Astrocyte of the cerebellum (primary cell): ENCODE data around the gene SET.

Experiments used
- DNase-seq: peaks from one replicate; pipeline ENCODE4 v3.0.0-alpha.2; 2011; ENCODE audit warnings: low read depth
- H3K4me3 ChIP-seq: 2 replicates; pipeline ENCODE4 v1.5.1; 2011; ENCODE audit warnings: mild to moderate bottlenecking, low read depth, low read length, moderate library complexity
- in situ Hi-C: cut with HindIII; loops from 2 replicates; pipeline ENCODE4 v1.10.0; 2017; ENCODE audit warnings: low sequenced_read_pairs
- TF ChIP-seq, protein P1 (sequence below): IDR thresholded peaks from 2 replicates; pipeline ENCODE4 v1.5.1; 2012; ENCODE audit warnings: low read length, low read depth, moderate library complexity, mild to moderate bottlenecking; ENCODE audit errors: missing control alignments

The SET gene

DNA sequence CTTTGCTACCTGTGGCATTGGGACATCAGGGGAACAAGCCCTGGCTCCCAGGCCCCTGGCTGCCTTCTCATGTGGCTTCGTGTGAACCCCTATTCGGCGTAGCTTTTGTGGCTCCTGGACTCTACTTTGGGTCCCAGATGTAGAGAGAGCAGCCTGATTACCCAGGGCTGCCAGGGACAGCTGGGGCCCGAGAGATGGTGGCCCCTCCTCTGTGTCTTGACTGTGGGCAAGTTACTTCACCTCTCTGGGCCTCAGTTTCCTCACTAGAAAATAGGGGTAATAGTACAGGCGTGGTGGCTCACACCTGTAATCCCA, 15.3 kb downstream of the SET start:
- DNase-seq: no peak
- in situ Hi-C loops: no loop called here
- H3K4me3 ChIP-seq: no peak overlapping the region
- TF ChIP-seq, protein P1, sequence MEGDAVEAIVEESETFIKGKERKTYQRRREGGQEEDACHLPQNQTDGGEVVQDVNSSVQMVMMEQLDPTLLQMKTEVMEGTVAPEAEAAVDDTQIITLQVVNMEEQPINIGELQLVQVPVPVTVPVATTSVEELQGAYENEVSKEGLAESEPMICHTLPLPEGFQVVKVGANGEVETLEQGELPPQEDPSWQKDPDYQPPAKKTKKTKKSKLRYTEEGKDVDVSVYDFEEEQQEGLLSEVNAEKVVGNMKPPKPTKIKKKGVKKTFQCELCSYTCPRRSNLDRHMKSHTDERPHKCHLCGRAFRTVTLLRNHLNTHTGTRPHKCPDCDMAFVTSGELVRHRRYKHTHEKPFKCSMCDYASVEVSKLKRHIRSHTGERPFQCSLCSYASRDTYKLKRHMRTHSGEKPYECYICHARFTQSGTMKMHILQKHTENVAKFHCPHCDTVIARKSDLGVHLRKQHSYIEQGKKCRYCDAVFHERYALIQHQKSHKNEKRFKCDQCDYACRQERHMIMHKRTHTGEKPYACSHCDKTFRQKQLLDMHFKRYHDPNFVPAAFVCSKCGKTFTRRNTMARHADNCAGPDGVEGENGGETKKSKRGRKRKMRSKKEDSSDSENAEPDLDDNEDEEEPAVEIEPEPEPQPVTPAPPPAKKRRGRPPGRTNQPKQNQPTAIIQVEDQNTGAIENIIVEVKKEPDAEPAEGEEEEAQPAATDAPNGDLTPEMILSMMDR: no peak

GRCh38 chr9:128705051-128705965, 16.3 kb downstream of the SET start:
- TF ChIP-seq, protein P1: no peak
- in situ Hi-C loops: no loop called here

GRCh38 chr9:128706045-128706444, 17.0 kb downstream of the SET start:
- TF ChIP-seq, protein P1: no peak
- in situ Hi-C loops: no loop called here
- DNase-seq: no peak
- no peak overlapping the region for H3K4me3 ChIP-seq

More at GRCh38 chr9:128705051-128705965, 16.3 kb downstream of the SET start:
- DNase-seq: no peak
- H3K4me3 ChIP-seq: no peak overlapping the region

GRCh38 chr9:128706671-128707381, 17.8 kb downstream of the SET start:
- TF ChIP-seq, protein P1: no peak
- in situ Hi-C loops: no loop called here
- no peak overlapping the region for H3K4me3 ChIP-seq

DNA sequence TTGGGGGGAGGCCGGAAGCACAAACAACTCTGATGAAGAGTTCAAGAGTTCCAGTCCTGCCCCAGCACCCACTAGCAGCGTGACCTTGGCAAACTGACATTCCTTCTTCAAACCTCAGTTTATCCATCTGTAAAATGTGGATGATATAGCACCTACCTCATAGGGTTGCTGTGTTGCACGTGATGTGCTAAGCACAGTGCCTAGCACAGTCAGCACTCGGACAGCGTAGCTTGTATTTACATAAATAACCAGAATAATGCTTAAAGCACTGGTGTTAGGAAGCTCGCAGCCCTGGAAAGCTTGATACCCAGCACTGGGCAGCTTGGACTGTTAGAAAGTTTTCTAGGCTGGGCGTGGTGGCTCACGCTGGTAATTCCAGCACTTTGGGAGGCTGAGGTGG, 18.4 kb downstream of the SET start:
- TF ChIP-seq, protein P1: no peak
- no peak for DNase-seq
- in situ Hi-C loops: no loop called here
- H3K4me3 ChIP-seq: no peak overlapping the region

More at GRCh38 chr9:128706671-128707381, 17.8 kb downstream of the SET start:
- DNase-seq: no peak

DNA sequence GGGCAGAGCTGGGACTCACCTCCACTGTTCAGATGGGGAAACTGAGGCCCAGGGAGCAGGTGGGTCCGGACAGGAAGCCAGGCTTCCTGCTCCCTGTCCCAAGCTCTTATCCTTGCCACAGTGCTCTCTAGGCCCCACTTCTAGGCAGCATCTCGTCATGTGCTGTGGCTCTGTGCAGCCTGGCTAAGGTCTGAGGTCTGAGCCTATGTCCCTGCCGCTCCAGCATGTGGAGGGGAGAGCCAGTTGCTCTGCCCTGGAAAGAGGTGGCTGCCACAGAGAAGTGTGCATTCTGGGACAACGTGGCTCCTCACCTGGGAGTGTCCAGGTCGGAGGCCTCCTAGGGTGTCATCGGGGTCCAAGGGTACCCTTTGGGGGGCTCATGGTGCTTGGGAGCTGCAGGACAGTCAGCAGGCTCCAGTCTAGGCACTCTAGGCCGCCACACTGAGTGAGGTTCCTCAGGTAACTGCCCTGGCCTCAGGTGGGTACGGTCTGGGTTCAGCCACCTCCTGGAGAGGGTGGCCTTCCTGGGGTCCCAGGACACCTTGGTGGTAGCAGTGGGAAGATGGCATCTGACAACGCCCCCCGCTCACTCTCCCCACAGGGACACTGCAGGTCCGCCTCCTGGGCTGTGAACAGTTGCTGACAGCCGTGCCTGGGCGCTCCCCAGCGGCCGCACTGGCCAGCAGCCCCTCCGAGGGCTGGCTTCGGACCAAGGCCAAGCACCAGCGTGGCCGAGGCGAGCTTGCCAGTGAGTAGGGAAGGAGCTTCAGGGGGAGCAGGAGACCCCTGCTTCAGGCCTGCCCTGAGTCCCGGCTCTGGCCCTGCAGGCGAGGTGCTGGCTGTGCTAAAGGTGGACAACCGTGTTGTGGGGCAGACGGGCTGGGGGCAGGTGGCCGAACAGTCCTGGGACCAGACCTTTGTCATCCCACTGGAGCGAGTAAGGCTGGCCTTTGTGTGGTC, 23.7 kb downstream of the SET start:
- no peak for DNase-seq
- TF ChIP-seq, protein P1: no peak
- in situ Hi-C loops: no loop called here
- no peak overlapping the region for H3K4me3 ChIP-seq
